RCC 7860 (cell line): Measurements from ENCODE around the gene PHGDH.
"Not testable (repeated sequence)": the region's sequence is repeated elsewhere in the genome, so short reads cannot be mapped to it uniquely, and the experiment has no call there.

ENCODE experiments used
- DNase-seq: peaks from one replicate; pipeline ENCODE4 v3.0.0-alpha.2; 2015; ENCODE audit warnings: low spot score
- FAIRE-seq: peaks from 2 replicates; lab custom pipeline; 2012; peaks lifted over from hg19 to GRCh38; lab: Jason Lieb, UNC

Gene PHGDH

DNA sequence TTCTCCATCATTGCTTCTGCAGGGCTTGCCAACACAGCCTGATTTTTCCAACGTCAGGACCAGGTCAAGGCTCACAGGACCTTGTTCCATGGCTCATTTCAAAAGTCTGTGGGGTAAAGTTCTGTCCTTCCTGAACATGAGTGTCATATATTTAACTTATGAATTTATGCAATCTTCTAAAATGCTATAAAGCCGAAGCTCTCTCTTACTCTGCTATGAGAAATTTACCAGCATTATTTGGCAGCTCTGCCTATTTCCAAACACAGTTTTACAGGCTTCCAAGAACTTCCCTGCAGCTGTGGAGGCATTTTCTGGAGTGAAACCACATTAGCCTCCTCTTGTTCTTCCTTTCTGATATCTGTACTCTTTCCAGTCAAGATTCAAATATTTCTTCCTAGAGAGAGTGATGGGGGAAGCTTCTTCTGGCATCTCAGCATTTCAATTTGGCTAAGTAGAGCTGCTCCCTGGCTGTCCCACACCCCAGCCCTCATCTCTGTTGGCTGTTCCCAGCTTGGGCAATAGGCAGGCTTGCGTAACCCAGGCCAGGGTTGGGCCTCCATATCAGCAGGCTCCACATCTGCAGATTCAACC is 72.6 kb downstream of the PHGDH start:
- no peak for DNase-seq
- no peak for FAIRE-seq

DNA sequence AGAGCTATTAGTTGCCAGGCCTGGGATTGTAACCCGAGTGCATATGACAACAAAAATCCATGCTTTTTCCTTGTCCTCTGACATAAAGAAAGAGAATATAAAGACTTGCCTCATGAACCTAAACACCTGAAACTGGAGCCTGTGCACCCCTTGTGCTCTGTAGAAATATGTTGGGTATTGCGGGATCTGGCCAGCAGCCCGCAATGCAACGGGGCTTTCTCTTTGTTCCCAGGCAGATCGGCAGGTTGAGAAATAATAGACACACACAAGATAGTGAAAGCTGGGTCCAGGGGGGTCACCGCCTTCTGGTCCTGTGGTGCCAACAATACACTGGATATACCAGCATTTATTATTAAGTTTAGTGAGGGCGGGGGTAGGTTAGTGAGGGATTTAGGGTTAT is 74.3 kb downstream of the PHGDH start:
- not testable (repeated sequence) for DNase-seq, FAIRE-seq

DNA sequence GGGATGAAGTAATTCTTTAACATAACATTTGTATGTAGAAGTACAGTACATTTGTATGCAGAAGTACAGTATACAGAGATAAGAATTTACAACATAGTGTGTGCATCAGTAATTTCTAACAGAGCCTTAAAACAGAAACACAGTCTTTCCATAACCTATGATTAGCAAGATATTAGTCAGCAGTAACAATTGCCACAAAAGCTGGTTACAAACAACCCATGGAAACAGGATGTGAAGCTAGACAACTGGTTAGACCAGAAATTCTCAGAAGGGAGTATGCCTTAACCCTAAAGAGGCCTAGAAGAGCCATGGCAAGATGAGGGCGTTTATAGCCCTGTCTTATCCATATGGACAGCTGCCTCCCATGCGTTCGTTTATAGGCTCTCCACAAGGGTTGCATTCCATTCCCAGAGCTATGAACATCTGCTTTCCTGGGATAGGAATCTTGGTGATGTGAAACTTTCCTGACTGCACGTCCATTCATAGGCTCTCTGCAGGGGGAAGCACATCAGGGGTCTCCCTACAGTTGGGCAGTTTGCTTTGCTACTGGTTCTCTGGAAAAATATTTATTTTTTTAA is 74.8 kb downstream of the PHGDH start:
- not testable (repeated sequence) for FAIRE-seq, DNase-seq

DNA sequence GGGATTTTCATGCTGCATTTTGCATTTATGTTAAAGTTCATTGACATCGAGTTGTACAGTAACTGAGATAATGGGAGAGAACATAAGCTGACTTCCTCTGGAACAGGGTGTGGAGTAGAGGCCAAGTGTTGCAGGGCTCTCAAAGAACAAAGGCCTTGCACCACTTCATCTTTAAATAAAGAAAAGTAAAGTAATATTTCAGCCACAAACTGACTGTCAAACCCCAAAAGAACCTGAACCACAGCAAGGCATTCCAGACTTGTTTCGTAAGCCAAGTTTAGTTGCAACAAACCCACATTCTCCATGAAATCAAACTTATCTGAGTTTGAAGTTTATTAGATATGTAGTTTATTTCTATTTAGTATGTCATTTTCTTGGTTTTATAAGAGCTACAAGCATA is 76.0 kb downstream of the PHGDH start:
- no peak for DNase-seq
- no peak for FAIRE-seq

DNA sequence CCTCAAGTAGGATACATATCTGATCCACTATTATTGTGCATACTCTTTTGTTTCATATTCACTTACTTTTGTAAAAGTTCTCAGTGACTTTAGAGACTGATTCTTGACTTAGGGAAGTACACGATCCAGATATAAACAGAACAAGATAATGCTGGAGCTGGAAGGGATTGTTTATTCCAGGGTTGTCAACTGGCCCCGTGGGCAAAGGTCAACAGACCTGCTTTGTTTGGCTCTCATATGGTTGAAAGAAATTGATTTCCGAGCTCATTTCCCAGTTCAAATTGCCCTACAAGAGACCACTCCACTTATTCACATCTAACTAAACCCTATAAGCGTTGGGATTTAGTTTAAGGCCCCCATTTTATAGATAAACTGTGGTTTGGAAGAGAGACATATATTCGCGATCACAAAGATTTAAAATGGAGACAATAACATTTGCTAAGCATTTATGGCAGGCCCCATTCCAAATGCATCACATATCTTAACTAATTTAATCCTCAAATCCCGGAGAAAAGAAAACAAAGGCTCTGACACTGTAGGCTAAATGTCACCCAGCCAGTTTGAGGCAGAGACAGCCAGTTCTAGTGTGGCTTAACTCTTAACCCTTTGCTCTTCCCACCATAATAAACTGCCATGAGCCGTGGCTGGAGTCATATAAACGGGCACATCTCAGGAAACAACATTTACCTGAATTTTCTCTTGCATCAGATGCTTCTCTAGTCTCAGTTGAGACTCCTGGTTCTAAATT is 78.9 kb downstream of the PHGDH start:
- no peak for FAIRE-seq
- DNase-seq = no peak

DNA sequence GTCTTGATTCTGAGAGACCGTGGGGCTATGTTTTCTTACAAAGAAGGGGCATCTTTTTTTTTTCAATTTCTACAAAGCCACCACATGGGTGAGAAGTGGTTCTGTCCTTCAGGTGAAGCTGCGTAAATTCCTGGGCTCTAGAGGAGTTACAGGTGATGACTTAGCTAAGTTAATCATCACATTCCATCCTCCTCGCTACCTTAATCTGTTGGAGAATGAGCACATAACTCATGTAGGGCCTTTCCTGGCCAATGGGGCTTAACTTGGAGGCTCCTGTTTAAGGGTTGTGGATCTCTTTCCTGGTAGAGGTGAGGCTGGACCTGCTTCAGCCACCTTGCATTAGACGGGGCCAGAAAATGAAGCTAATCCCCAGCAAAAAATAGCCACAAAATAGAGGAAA is 79.6 kb downstream of the PHGDH start:
- DNase-seq (no peak), FAIRE-seq (no peak)
